ENCODE results near the gene TWF2.

- TF ChIP-seq CTCF (IDR thresholded peaks at IDR 0.05) (no peak), POLR2A (IDR thresholded peaks at IDR 0.05) (no peak)
These were observed 25.1 kb downstream of the TWF2 start for GRCh38 chr3:52213901-52214300.

All from adrenal gland (tissue), 5 donors.